GM23338 (cell line): ENCODE data around the gene WFDC9.
"Not testable (repeated sequence)": the region's sequence is repeated elsewhere in the genome, so short reads cannot be mapped to it uniquely, and the experiment has no call there.

Experiments
- CREB1 ChIP-seq: fragments of 250-450 bp; sonication (Bioruptor Pico); IDR thresholded peaks from 2 replicates; pipeline ENCODE4 v1.5.0; 2020; ENCODE audit warnings: low read depth, mild to moderate bottlenecking, moderate library complexity
- CTCF ChIP-seq, 2 experiments: fragments of 200-600 bp in 1 of 2; sonication (generic) in 1 of 2; conservative IDR thresholded peaks; 2 replicates each; pipeline versions ENCODE4 v1.5.1 to v1.6.1; 2016 to 2017; ENCODE audit warnings: antibody characterized with exemption in 2 of 2, low read depth in 2 of 2, mild to moderate bottlenecking in 2 of 2, moderate library complexity in 1 of 2
- EZH2phosphoT487 ChIP-seq: fragments of 200-600 bp; sonication (generic); IDR thresholded peaks from one replicate; pipeline ENCODE4 v1.8.1; 2018; ENCODE audit warnings: antibody characterized with exemption; ENCODE audit not compliant: unreplicated experiment
- POLR2AphosphoS5 ChIP-seq: IDR thresholded peaks from 2 replicates; pipeline ENCODE4 v1.6.1; 2016; ENCODE audit warnings: antibody characterized with exemption, low read depth
- STAT1 ChIP-seq: IDR thresholded peaks from one replicate; pipeline ENCODE4 v1.6.1; 2016; ENCODE audit warnings: antibody characterized with exemption; ENCODE audit not compliant: unreplicated experiment

GRCh38 chr20:45569650-45570049, 61.4 kb downstream of the WFDC9 start:
- not testable (repeated sequence) for TF ChIP-seq STAT1; CREB1 (CRISPR knock-in tag); CTCF (conservative IDR thresholded peaks at IDR 0.05; ENCODE audit: low read depth in 2 of 2); POLR2AphosphoS5; EZH2phosphoT487
